GM18519 (cell line): ENCODE measurements around the gene EIF5AL1.
"Not testable (repeated sequence)": the region's sequence is repeated elsewhere in the genome, so short reads cannot be mapped to it uniquely, and the experiment has no call there.

Experiments
- ATAC-seq: cut with Tn5 transposase; IDR thresholded peaks from one replicate; pipeline ENCODE4 v1.9.1; 2021; ENCODE audit warnings: mild to moderate bottlenecking, moderate library complexity; ENCODE audit not compliant: unreplicated experiment, low FRiP score

EIF5AL1 gene

GRCh38 chr10:79487296-79488194 is 24.8 kb upstream of the EIF5AL1 start:
- peak; percentile 66 for ATAC-seq

- ATAC-seq, result no peak
Measured at GRCh38 chr10:79488336-79488735, 24.0 kb upstream of the EIF5AL1 start.

- no peak for ATAC-seq
Measured at GRCh38 chr10:79488870-79489269, 23.5 kb upstream of the EIF5AL1 start.

GRCh38 chr10:79490400-79491142 is 21.8 kb upstream of the EIF5AL1 start:
- no peak for ATAC-seq

- ATAC-seq, result no peak
Measured at GRCh38 chr10:79491143-79491835, 21.0 kb upstream of the EIF5AL1 start.

GRCh38 chr10:79492256-79492655 is 20.1 kb upstream of the EIF5AL1 start:
- no peak for ATAC-seq

GRCh38 chr10:79492839-79493238 is 19.5 kb upstream of the EIF5AL1 start:
- no peak for ATAC-seq

GRCh38 chr10:79493806-79494205 is 18.5 kb upstream of the EIF5AL1 start:
- ATAC-seq, result no peak

GRCh38 chr10:79494871-79495705 is 17.2 kb upstream of the EIF5AL1 start:
- no peak for ATAC-seq

GRCh38 chr10:79495791-79496190 is 16.5 kb upstream of the EIF5AL1 start:
- ATAC-seq, result no peak

GRCh38 chr10:79496896-79497295 is 15.4 kb upstream of the EIF5AL1 start:
- no peak for ATAC-seq

GRCh38 chr10:79498291-79498829 is 14.0 kb upstream of the EIF5AL1 start:
- ATAC-seq, result no peak

- ATAC-seq, result no peak
Measured at GRCh38 chr10:79502561-79503309, 9.6 kb upstream of the EIF5AL1 start.

- ATAC-seq, result not testable (repeated sequence)
Measured at GRCh38 chr10:79503787-79504186, 8.5 kb upstream of the EIF5AL1 start.

- ATAC-seq, result not testable (repeated sequence)
Measured at GRCh38 chr10:79504483-79504882, 7.8 kb upstream of the EIF5AL1 start.

GRCh38 chr10:79505328-79505727 is 7.0 kb upstream of the EIF5AL1 start:
- not testable (repeated sequence) for ATAC-seq

GRCh38 chr10:79505829-79506228 is 6.5 kb upstream of the EIF5AL1 start:
- no peak for ATAC-seq

- no peak for ATAC-seq
Measured at GRCh38 chr10:79507440-79508167, 4.7 kb upstream of the EIF5AL1 start.
